Stimulated activated naive CD8-positive, alpha-beta T cell treated with anti-CD3 and anti-CD28 coated beads, Interleukin-15, Interleukin-2, amounts not matched to agents 100 ng/mL and 50 ng/mL, for 24 hours (primary cell): ENCODE data around the gene FMN2.
"Not testable (repeated sequence)": the region's sequence is repeated elsewhere in the genome, so short reads cannot be mapped to it uniquely, and the experiment has no call there.

Experiments
- H3K27ac Mint-ChIP-seq: one replicate; pipeline ENCODE4 v1.8.0; 2021; ENCODE audit warnings: mild to moderate bottlenecking, mixed read lengths
- H3K27me3 Mint-ChIP-seq: one replicate; pipeline ENCODE4 v1.8.0; 2021; ENCODE audit warnings: mixed read lengths
- H3K36me3 Mint-ChIP-seq: one replicate; pipeline ENCODE4 v1.8.0; 2021; ENCODE audit warnings: low read depth, mixed read lengths
- H3K4me1 Mint-ChIP-seq: one replicate; pipeline ENCODE4 v1.8.0; 2021; ENCODE audit warnings: low read depth, mixed read lengths
- H3K4me3 Mint-ChIP-seq: one replicate; pipeline ENCODE4 v1.8.0; 2021; ENCODE audit warnings: mild to moderate bottlenecking, mixed read lengths
- H3K9me3 Mint-ChIP-seq: one replicate; pipeline ENCODE4 v1.8.0; 2021; ENCODE audit warnings: mixed read lengths

The FMN2 gene

DNA sequence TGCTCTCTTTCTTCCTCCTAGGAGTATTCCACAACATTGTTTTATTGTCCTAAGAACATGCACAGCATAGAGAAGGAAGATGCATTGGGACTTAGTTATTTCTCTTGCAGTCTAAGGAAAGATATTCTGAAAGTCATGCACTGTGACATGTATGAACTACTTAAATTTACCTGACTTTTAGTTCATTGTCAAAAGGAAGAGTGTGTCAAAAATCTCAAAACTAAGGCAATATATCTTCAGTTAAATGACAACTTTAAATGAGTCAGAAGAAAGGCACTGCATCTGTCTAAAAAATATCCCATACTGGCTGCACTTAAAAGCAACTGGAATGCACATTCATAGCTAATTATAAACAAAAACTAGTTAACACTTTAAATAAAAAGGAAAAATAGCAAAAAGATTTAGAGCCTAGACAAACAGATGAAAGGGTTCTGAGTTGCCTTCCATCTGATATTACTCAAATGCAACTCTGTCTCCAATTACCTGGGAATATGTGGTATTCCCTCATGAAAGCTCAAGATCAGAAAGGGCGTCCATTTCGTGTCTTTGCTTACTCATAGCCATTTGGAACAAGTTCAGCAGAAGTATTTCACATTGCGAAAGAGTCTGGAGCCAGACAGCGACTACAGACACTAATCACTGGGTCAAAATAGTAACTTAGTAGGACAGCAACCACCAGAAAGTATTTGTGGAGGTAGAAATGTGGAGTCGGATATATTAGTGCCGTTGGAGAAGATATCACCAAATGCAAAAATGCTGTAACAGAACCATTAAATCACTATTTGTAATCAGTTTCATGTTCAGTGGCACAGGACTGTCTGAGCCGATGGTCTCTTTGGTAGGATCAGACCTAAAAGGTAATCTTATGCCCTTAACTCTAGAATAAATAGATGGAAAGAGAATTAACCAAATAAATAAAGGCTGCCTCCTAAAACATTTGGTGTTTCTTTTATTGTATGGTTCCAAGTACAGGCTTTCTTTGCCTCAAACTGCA is 294.6 kb downstream of the FMN2 start:
- H3K4me1 Mint-ChIP-seq, result no peaks in the 10 kb centered on the region
- H3K4me3 Mint-ChIP-seq, result no peak overlapping the region
- no peaks in the 10 kb centered on the region for H3K36me3 Mint-ChIP-seq
- no peaks in the 10 kb centered on the region for H3K27me3 Mint-ChIP-seq
- H3K27ac Mint-ChIP-seq, result no peak overlapping the region
- peaks cover 5% of the 10 kb centered on the region for H3K9me3 Mint-ChIP-seq

DNA sequence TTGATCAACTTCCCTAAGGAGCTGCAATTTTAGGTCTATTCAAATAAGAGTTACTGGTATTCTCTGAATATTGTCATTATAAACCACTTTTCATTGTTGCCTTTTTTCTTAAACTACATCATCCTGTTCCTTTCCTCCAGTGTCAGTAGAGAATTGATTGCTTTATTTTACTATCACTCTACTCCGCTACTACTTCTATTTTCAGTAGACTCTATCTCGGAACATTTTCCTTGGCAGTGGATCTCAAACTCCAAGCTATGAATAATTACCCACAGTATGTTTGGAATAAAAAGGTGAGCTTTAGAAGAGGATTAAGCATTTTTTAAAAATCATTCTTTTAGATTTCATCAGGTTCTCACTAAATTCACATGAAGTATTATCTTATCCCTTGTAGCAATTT is 295.4 kb downstream of the FMN2 start:
- Mint-ChIP-seq H3K27ac (no peak overlapping the region), H3K36me3 (no peaks in the 10 kb centered on the region), H3K4me3 (no peak overlapping the region), H3K9me3 (peaks cover 5% of the 10 kb centered on the region), H3K27me3 (no peaks in the 10 kb centered on the region), H3K4me1 (no peaks in the 10 kb centered on the region)

DNA sequence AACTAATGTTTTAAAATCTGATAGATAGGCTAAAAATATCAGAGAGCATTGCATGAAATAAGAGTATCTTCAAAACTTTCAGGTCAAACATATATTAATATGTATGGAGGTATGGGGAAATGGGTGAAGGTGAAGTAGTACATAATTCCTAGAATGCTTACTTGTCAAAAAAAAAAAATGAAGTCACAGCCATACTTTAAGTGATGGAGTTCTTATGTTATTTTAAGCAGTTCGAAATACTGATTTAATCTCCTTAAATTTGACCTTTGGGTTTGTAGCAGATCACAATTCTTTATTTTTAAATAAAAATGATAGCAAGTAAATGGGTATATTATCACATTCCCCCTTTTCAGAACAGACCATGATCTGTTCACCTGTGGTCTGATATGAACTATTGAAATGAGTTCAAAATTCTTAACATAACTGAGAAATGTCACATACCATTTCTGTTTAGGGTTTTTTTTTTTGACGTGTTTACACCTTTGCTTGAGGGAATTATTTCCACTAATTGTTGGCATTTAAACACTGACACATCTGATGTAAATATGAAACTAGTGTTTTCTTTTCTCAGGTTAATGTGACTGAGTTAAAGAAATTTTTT is 300.1 kb downstream of the FMN2 start:
- Mint-ChIP-seq H3K4me3 (no peak overlapping the region), H3K27me3 (no peaks in the 10 kb centered on the region), H3K4me1 (no peaks in the 10 kb centered on the region), H3K9me3 (no peaks in the 10 kb centered on the region), H3K36me3 (no peaks in the 10 kb centered on the region), H3K27ac (no peak overlapping the region)

DNA sequence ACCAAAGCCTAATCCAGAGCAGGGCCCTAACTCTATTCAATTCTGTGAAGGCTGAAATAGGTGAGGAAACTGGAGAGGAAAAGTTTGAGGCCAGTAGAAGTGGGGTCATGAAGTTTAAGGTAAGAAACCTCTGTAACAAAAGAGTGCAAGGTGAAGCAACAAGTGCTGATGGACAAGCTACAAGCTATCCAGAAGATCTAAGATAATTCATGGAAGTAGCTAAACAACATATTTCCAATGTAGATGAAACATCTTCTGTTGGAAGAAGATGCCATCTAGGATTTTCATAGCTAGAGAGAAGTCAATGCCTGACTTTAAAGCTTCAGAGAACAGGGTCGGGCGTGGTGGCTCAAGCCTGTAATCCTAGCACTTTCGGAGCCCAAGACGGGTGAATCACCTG is 302.7 kb downstream of the FMN2 start:
- Mint-ChIP-seq H3K36me3 (no peaks in the 10 kb centered on the region), H3K9me3 (no peaks in the 10 kb centered on the region), H3K27ac (no peak overlapping the region), H3K4me1 (no peaks in the 10 kb centered on the region), H3K27me3 (no peaks in the 10 kb centered on the region), H3K4me3 (no peak overlapping the region)

DNA sequence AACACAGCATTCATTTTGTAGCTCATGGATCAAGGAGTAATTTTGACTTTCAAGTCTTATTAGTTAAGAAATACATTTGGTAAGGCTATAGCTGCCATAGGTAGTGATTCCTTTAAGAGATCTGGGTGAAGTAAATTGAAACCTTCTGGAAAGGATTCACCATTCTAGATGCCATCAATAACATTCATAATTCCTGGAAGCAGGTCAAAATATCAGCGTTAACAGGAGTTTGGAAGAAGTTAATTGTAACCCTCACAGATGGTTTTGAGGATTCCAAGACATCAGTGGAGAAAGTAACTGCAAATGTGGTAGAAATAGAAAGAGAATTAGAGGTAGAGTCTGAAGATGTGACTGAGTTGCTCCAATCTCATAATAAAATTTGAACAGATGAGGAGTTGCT is 303.7 kb downstream of the FMN2 start:
- no peak overlapping the region for H3K27ac Mint-ChIP-seq
- H3K36me3 Mint-ChIP-seq, result no peaks in the 10 kb centered on the region
- H3K4me3 Mint-ChIP-seq, result no peak overlapping the region
- no peaks in the 10 kb centered on the region for H3K27me3 Mint-ChIP-seq
- H3K4me1 Mint-ChIP-seq, result no peaks in the 10 kb centered on the region
- H3K9me3 Mint-ChIP-seq, result no peaks in the 10 kb centered on the region

DNA sequence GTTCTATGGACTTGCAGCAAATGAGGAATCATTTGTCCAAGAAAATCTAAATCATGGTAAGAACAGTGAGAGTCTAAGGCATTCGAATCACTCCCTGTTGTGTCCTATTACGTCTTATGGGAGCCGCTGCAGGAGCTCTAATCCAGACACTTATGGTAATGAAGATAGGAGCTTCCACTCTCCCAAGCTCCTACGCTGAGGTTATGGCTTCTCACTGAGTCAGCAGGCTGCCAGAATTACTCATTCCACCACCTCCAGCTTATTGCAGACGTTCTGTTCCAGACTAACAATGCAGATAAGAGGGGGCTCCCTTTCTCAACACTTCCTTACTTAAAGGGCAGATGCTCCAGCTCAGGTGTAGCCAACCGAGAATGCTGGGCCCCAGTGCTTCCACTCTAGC is 307.7 kb downstream of the FMN2 start:
- Mint-ChIP-seq H3K4me1 (no peaks in the 10 kb centered on the region), H3K27me3 (no peaks in the 10 kb centered on the region), H3K36me3 (no peaks in the 10 kb centered on the region)

GRCh38 chr1:240401731-240402130 is 310.0 kb downstream of the FMN2 start:
- no peaks in the 10 kb centered on the region for H3K36me3 Mint-ChIP-seq
- H3K27me3 Mint-ChIP-seq, result no peaks in the 10 kb centered on the region
- no peaks in the 10 kb centered on the region for H3K4me1 Mint-ChIP-seq
- no peak overlapping the region for H3K27ac Mint-ChIP-seq
- H3K4me3 Mint-ChIP-seq, result no peak overlapping the region
- peaks cover 3% of the 10 kb centered on the region for H3K9me3 Mint-ChIP-seq

More for the DNA sequence above, 307.7 kb downstream of the FMN2 start:
- Mint-ChIP-seq H3K9me3 (no peaks in the 10 kb centered on the region), H3K27ac (no peak overlapping the region), H3K4me3 (no peak overlapping the region)

DNA sequence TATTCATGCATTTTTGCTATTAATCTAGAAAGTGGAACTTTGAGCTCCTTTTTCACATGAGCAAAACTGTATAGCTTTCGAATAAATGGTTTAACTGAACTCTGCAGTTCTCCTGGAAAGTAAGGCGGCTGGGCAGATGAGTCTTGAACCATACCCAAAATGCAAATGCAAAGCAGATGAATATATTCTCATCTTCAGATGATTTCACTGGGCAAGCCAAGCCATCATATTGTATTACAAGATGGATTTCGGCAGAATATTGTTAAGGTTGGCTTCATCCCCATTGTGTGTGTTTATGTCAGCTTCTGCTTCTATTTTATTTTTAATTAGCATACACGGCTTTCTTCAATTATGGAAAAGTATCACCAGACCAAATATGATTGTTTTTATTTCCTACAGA is 310.6 kb downstream of the FMN2 start:
- no peaks in the 10 kb centered on the region for H3K36me3 Mint-ChIP-seq
- no peaks in the 10 kb centered on the region for H3K27me3 Mint-ChIP-seq
- H3K4me3 Mint-ChIP-seq, result no peak overlapping the region
- no peaks in the 10 kb centered on the region for H3K4me1 Mint-ChIP-seq
- H3K27ac Mint-ChIP-seq, result no peak overlapping the region
- H3K9me3 Mint-ChIP-seq, result peaks cover 4% of the 10 kb centered on the region

GRCh38 chr1:240404286-240404685 is 312.6 kb downstream of the FMN2 start:
- Mint-ChIP-seq H3K27ac (no peak overlapping the region), H3K9me3 (peaks cover 4% of the 10 kb centered on the region), H3K27me3 (no peaks in the 10 kb centered on the region), H3K36me3 (no peaks in the 10 kb centered on the region), H3K4me3 (no peak overlapping the region), H3K4me1 (no peaks in the 10 kb centered on the region)

- Mint-ChIP-seq H3K4me1 (no peaks in the 10 kb centered on the region), H3K27ac (no peak overlapping the region), H3K36me3 (no peaks in the 10 kb centered on the region), H3K27me3 (no peaks in the 10 kb centered on the region), H3K4me3 (no peak overlapping the region), H3K9me3 (peaks cover 4% of the 10 kb centered on the region)
Observed at GRCh38 chr1:240405751-240406150, 314.1 kb downstream of the FMN2 start.

GRCh38 chr1:240407407-240407806 is 315.7 kb downstream of the FMN2 start:
- H3K27ac Mint-ChIP-seq, result no peak overlapping the region
- H3K27me3 Mint-ChIP-seq, result no peaks in the 10 kb centered on the region
- H3K36me3 Mint-ChIP-seq, result no peaks in the 10 kb centered on the region
- H3K9me3 Mint-ChIP-seq, result peaks cover 4% of the 10 kb centered on the region
- H3K4me1 Mint-ChIP-seq, result no peaks in the 10 kb centered on the region
- no peak overlapping the region for H3K4me3 Mint-ChIP-seq

DNA sequence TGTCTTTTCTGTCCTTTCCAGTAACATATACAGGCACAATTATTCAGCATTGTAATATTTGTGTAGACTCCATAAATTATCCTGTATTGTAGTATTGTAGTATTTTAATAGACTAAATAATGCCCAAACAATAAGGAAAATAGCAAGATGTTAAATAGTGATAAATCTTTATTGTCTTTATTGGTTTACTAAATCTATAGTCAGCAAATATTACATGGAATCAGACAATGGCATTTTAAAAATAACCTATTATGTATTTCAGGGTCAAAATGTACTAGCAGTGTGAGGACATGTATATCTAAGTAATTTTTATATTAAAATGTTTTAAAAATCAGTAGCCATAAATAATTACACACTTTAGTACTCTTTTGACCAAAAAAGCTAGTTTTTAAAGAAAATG is 317.9 kb downstream of the FMN2 start:
- Mint-ChIP-seq H3K4me3 (no peak overlapping the region), H3K27me3 (no peaks in the 10 kb centered on the region), H3K9me3 (peaks cover 7% of the 10 kb centered on the region), H3K27ac (no peak overlapping the region), H3K36me3 (no peaks in the 10 kb centered on the region), H3K4me1 (no peaks in the 10 kb centered on the region)

- no peak overlapping the region for H3K4me3 Mint-ChIP-seq
- H3K27ac Mint-ChIP-seq, result no peak overlapping the region
- H3K9me3 Mint-ChIP-seq, result peaks cover 4% of the 10 kb centered on the region
- H3K27me3 Mint-ChIP-seq, result no peaks in the 10 kb centered on the region
- no peaks in the 10 kb centered on the region for H3K4me1 Mint-ChIP-seq
- no peaks in the 10 kb centered on the region for H3K36me3 Mint-ChIP-seq
Observed at GRCh38 chr1:240413732-240414131, 322.0 kb downstream of the FMN2 start.

DNA sequence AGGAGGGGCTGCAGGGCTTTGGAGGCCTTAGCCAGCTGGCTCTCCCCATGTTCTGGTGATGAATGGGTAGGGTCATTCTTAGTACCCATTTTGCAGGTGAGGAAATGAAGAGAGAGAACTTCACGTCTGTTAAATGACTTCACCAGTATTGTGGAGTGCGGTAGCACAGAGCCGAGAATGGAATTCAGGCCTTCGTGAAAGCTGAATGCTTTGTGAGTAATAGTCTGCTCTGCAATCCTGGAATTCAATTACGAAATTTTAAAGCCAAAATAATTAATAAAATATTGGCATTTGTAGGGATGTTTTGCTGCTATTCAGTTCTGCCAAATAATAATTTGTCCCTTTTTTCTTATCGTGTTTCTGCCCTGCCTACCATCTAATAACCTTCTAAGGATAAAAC is 322.6 kb downstream of the FMN2 start:
- Mint-ChIP-seq H3K4me3 (no peak overlapping the region), H3K27me3 (no peaks in the 10 kb centered on the region), H3K9me3 (peaks cover 4% of the 10 kb centered on the region), H3K36me3 (no peaks in the 10 kb centered on the region), H3K4me1 (no peaks in the 10 kb centered on the region), H3K27ac (no peak overlapping the region)

- not testable (repeated sequence) for H3K9me3 Mint-ChIP-seq, H3K27ac Mint-ChIP-seq, H3K4me3 Mint-ChIP-seq, H3K27me3 Mint-ChIP-seq, H3K36me3 Mint-ChIP-seq, H3K4me1 Mint-ChIP-seq
Observed at GRCh38 chr1:240415011-240415410, 323.3 kb downstream of the FMN2 start.
